ENCODE results near the gene SQSTM1.
"Not testable (repeated sequence)": the region's sequence is repeated elsewhere in the genome, so short reads cannot be mapped to it uniquely, and the experiment has no call there.

The SQSTM1 gene

DNA sequence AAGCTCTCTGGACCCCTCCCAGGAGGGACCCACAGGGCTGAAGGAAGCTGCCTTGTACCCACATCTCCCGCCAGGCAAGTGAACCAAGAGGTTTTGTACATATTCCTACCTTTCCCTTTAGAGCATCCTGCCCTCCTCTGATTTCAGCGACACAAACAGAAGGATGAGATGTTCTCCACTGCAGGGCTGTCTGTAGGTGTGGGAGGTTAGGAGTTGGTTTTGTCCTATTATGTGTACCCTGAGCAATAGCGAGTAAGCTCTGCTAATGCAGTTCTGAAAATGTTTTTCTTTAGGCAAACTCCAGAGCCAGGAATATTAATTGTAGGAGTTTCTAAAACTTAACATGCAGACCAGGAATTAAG, 13.0 kb downstream of the SQSTM1 start:
- no peak overlapping the region for H3K4me3 ChIP-seq (replicated peaks; ENCODE audit: insufficient read depth, low read length)
- no peak for DNase-seq (ENCODE audit: low read depth in 1 of 2, low spot score in 1 of 2)
- TF ChIP-seq, protein P1, sequence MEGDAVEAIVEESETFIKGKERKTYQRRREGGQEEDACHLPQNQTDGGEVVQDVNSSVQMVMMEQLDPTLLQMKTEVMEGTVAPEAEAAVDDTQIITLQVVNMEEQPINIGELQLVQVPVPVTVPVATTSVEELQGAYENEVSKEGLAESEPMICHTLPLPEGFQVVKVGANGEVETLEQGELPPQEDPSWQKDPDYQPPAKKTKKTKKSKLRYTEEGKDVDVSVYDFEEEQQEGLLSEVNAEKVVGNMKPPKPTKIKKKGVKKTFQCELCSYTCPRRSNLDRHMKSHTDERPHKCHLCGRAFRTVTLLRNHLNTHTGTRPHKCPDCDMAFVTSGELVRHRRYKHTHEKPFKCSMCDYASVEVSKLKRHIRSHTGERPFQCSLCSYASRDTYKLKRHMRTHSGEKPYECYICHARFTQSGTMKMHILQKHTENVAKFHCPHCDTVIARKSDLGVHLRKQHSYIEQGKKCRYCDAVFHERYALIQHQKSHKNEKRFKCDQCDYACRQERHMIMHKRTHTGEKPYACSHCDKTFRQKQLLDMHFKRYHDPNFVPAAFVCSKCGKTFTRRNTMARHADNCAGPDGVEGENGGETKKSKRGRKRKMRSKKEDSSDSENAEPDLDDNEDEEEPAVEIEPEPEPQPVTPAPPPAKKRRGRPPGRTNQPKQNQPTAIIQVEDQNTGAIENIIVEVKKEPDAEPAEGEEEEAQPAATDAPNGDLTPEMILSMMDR (IDR thresholded peaks at IDR 0.05; ENCODE audit: insufficient read depth, low read length) = no peak
- TF ChIP-seq, protein P2, sequence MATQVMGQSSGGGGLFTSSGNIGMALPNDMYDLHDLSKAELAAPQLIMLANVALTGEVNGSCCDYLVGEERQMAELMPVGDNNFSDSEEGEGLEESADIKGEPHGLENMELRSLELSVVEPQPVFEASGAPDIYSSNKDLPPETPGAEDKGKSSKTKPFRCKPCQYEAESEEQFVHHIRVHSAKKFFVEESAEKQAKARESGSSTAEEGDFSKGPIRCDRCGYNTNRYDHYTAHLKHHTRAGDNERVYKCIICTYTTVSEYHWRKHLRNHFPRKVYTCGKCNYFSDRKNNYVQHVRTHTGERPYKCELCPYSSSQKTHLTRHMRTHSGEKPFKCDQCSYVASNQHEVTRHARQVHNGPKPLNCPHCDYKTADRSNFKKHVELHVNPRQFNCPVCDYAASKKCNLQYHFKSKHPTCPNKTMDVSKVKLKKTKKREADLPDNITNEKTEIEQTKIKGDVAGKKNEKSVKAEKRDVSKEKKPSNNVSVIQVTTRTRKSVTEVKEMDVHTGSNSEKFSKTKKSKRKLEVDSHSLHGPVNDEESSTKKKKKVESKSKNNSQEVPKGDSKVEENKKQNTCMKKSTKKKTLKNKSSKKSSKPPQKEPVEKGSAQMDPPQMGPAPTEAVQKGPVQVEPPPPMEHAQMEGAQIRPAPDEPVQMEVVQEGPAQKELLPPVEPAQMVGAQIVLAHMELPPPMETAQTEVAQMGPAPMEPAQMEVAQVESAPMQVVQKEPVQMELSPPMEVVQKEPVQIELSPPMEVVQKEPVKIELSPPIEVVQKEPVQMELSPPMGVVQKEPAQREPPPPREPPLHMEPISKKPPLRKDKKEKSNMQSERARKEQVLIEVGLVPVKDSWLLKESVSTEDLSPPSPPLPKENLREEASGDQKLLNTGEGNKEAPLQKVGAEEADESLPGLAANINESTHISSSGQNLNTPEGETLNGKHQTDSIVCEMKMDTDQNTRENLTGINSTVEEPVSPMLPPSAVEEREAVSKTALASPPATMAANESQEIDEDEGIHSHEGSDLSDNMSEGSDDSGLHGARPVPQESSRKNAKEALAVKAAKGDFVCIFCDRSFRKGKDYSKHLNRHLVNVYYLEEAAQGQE (IDR thresholded peaks at IDR 0.05; ENCODE audit: insufficient replicate concordance, low read depth) = no peak
- no peaks in the 10 kb centered on the region for H3K27me3 ChIP-seq (ENCODE audit: insufficient read depth, poor library complexity, severe bottlenecking)
- H3K27ac ChIP-seq (replicated peaks) = no peak overlapping the region

DNA sequence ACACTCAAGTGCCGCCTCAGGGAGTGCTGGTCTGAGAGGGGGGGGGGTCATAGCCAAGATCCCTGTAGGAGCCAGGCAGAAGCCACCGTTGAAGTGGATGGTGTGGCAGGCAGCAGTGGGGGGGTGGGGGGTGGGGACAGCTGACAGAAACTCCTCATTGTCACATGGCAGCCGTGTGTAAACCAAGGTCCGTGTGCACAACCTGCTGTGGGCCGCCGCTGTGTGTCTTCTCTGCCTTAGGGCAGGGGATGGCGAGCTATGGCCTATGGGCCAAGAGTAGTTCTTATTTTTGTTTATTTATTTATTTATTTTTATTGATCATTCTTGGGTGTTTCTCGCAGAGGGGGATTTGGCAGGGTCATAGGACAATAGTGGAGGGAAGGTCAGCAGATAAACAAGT, 13.4 kb downstream of the SQSTM1 start:
- Histone ChIP-seq H3K4me3 (replicated peaks; ENCODE audit: insufficient read depth, low read length) (no peak overlapping the region), H3K27me3 (ENCODE audit: insufficient read depth, poor library complexity, severe bottlenecking) (no peaks in the 10 kb centered on the region), H3K27ac (replicated peaks) (no peak overlapping the region)
- no peak for DNase-seq (ENCODE audit: low read depth in 1 of 2, low spot score in 1 of 2)
- TF ChIP-seq SPI1 (IDR thresholded peaks at IDR 0.05; ENCODE audit: borderline replicate concordance, low read depth) (no peak), GABPA (IDR thresholded peaks at IDR 0.05; ENCODE audit: low read depth) (no peak)
- TF ChIP-seq, protein P1 (IDR thresholded peaks at IDR 0.05; ENCODE audit: insufficient read depth, low read length) = no peak

DNA sequence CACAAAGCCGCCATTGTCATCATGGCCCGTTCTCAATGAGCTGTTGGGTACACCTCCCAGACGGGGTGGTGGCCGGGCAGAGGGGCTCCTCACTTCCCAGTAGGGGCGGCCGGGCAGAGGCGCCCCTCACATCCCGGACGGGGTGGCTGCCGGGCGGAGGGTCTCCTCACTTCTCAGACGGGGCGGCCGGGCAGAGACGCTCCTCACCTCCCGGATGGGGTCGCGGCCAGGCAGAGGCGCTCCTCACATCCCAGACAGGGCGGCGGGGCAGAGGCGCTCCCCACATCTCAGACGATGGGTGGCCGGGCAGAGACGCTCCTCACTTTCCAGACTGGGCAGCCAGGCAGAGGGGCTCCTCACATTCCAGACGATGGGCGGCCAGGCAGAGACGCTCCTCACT, 14.2 kb downstream of the SQSTM1 start:
- DNase-seq (ENCODE audit: low read depth in 1 of 2, low spot score in 1 of 2); H3K27ac ChIP-seq (replicated peaks); H3K4me3 ChIP-seq (replicated peaks; ENCODE audit: insufficient read depth, low read length); H3K27me3 ChIP-seq (ENCODE audit: insufficient read depth, poor library complexity, severe bottlenecking): not testable (repeated sequence)

DNA sequence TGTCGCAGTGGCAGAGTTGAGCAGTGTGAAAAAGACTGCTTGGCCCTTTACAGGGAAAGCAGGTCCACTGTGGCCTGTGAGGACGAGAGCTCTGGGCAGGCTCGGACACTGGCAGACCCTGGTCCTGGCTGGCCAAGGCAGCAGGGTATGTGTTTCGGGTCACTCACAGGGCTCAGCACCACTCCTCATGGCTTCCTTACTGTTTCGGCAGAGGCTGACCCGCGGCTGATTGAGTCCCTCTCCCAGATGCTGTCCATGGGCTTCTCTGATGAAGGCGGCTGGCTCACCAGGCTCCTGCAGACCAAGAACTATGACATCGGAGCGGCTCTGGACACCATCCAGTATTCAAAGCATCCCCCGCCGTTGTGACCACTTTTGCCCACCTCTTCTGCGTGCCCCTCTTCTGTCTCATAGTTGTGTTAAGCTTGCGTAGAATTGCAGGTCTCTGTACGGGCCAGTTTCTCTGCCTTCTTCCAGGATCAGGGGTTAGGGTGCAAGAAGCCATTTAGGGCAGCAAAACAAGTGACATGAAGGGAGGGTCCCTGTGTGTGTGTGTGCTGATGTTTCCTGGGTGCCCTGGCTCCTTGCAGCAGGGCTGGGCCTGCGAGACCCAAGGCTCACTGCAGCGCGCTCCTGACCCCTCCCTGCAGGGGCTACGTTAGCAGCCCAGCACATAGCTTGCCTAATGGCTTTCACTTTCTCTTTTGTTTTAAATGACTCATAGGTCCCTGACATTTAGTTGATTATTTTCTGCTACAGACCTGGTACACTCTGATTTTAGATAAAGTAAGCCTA, 15.7 kb downstream of the SQSTM1 start:
- TF ChIP-seq POLR2AphosphoS5 (IDR thresholded peaks at IDR 0.05; ENCODE audit: low read depth) (no peak), SPI1 (IDR thresholded peaks at IDR 0.05; ENCODE audit: borderline replicate concordance, low read depth) (no peak), GABPA (IDR thresholded peaks at IDR 0.05; ENCODE audit: low read depth) (no peak)
- TF ChIP-seq, protein P2 (IDR thresholded peaks at IDR 0.05; ENCODE audit: insufficient replicate concordance, low read depth) = no peak
- TF ChIP-seq, protein P1 (IDR thresholded peaks at IDR 0.05; ENCODE audit: insufficient read depth, low read length) = no peak
- Histone ChIP-seq H3K4me3 (replicated peaks; ENCODE audit: insufficient read depth, low read length) (no peak overlapping the region), H3K27ac (replicated peaks) (no peak overlapping the region), H3K27me3 (ENCODE audit: insufficient read depth, poor library complexity, severe bottlenecking) (no peaks in the 10 kb centered on the region)
- no peak for DNase-seq (ENCODE audit: low read depth in 1 of 2, low spot score in 1 of 2)
